Measurements from ENCODE around the gene SLX4IP. TPM values are rescaled to one million over a fixed set of nuclear protein-coding genes. Genes with fewer than 3 reads are reported as not detected.

The SLX4IP gene
- total RNA-seq, 1 donor from 2014 or later, result 5.3 TPM

DNA sequence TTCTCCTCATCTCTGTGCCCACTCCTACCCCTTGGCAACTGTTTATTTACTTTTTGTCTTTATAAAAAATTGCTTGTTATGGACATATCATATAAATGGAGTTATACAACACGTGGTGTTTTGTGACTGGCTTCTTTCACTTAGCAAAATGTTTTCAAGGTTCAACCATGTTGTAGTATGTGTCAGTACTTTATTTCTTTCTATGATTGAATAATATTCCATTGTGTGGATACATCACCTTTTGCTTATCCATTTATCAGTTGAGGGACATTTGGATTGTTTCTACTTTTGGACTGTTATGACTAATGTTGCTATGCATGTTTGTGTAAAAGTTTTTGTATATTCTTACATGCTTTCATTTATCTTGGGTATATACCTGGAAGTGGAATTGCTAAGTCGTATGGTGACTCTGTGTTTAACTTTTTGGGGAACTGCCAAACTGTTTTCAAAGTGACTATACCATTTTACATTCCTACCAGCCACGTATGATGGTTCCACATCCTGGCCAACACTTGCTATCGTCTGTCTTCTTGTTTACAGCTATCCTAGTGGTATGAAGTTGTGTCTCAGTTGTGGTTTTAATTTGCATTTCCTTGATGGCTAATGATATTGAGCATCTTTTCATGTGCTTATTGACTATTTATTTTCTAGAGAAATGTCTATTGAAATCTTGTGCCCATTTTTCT, 84.4 kb downstream of the SLX4IP start:
- FAIRE-seq, result no peak
- peak; percentile 83 for DNase-seq (ENCODE audit: low read depth)
- Mint-ChIP-seq H3K36me3 (ENCODE audit: low read depth, unreplicated experiment) (no peaks in the 10 kb centered on the region), H3K4me3 (ENCODE audit: unreplicated experiment) (no peak overlapping the region), H3K27ac (ENCODE audit: unreplicated experiment) (peak overlapping the region; percentile 63), H3K27me3 (ENCODE audit: low read depth, unreplicated experiment) (no peaks in the 10 kb centered on the region), H3K4me1 (ENCODE audit: low read depth, unreplicated experiment) (peaks cover 24% of the 10 kb centered on the region), H3K9me3 (ENCODE audit: unreplicated experiment) (no peaks in the 10 kb centered on the region)
- Histone ChIP-seq H3K4me1 (ENCODE audit: insufficient read depth, low read length) (peaks cover 37% of the 10 kb centered on the region), H3K4me3 (ENCODE audit: insufficient read depth, low read depth, low read length) (no peak overlapping the region), H3K9me3 (ENCODE audit: insufficient read depth, low read depth, low read length) (no peaks in the 10 kb centered on the region), H3K4me2 (ENCODE audit: low read length) (peak overlapping the region; percentile 0), H4K20me1 (ENCODE audit: insufficient read depth, low read length) (no peaks in the 10 kb centered on the region), H3K79me2 (ENCODE audit: insufficient read depth, low read length) (no peaks in the 10 kb centered on the region), H3K36me3 (ENCODE audit: insufficient read depth, low read length) (no peaks in the 10 kb centered on the region), H3K27me3 (ENCODE audit: insufficient read depth, low read length) (no peaks in the 10 kb centered on the region), H3K9ac (ENCODE audit: low read length) (no peak overlapping the region), H3K27ac (ENCODE audit: low read depth, low read length) (peak overlapping the region; percentile 60), H2AFZ (ENCODE audit: low read depth, low read length) (no peak overlapping the region)
- TF ChIP-seq, protein P1, sequence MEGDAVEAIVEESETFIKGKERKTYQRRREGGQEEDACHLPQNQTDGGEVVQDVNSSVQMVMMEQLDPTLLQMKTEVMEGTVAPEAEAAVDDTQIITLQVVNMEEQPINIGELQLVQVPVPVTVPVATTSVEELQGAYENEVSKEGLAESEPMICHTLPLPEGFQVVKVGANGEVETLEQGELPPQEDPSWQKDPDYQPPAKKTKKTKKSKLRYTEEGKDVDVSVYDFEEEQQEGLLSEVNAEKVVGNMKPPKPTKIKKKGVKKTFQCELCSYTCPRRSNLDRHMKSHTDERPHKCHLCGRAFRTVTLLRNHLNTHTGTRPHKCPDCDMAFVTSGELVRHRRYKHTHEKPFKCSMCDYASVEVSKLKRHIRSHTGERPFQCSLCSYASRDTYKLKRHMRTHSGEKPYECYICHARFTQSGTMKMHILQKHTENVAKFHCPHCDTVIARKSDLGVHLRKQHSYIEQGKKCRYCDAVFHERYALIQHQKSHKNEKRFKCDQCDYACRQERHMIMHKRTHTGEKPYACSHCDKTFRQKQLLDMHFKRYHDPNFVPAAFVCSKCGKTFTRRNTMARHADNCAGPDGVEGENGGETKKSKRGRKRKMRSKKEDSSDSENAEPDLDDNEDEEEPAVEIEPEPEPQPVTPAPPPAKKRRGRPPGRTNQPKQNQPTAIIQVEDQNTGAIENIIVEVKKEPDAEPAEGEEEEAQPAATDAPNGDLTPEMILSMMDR (IDR thresholded peaks at IDR 0.05; ENCODE audit: insufficient read depth, low read depth, low read length), result no peak
- no peak for TF ChIP-seq EZH2 (IDR thresholded peaks at IDR 0.05; ENCODE audit: insufficient read depth, low read length)

DNA sequence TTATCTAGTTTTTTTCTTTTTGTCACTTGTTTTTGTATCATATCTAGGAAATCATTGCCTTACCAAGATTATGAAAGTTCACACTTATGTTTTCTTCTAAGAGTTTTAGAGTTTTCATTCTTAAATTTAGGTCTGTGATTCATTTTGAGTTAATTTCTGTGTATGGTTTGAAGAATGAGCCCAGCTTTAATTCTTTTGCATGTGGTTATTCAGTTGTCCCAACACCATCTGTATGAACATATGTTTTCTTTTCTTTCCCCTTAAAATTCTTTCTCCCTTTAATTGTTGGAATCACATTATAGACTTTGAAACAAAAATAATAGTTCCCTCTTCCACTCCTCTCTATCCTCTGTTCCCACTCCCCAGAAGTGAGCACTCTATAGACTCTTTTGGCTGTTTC, 85.4 kb downstream of the SLX4IP start:
- H3K9me3 ChIP-seq (ENCODE audit: insufficient read depth, low read depth, low read length), result no peaks in the 10 kb centered on the region
- H3K9me3 Mint-ChIP-seq (ENCODE audit: unreplicated experiment), result no peaks in the 10 kb centered on the region
- H3K27me3 Mint-ChIP-seq (ENCODE audit: low read depth, unreplicated experiment), result no peaks in the 10 kb centered on the region
- peaks cover 43% of the 10 kb centered on the region for H3K4me1 ChIP-seq (ENCODE audit: insufficient read depth, low read length)
- no peaks in the 10 kb centered on the region for H3K79me2 ChIP-seq (ENCODE audit: insufficient read depth, low read length)
- FAIRE-seq (no peak), DNase-seq (ENCODE audit: low read depth) (peak; percentile 25)
- no peaks in the 10 kb centered on the region for H3K36me3 ChIP-seq (ENCODE audit: insufficient read depth, low read length)
- H3K4me2 ChIP-seq (ENCODE audit: low read length), result peak overlapping the region; percentile 52
- H3K9ac ChIP-seq (ENCODE audit: low read length), result peak overlapping the region; percentile 1
- TF ChIP-seq, protein P1 (IDR thresholded peaks at IDR 0.05; ENCODE audit: insufficient read depth, low read depth, low read length), result no peak
- no peak for TF ChIP-seq EZH2 (IDR thresholded peaks at IDR 0.05; ENCODE audit: insufficient read depth, low read length)
- H3K4me3 ChIP-seq (ENCODE audit: insufficient read depth, low read depth, low read length), result no peak overlapping the region
- peak overlapping the region; percentile 60 for H3K27ac ChIP-seq (ENCODE audit: low read depth, low read length)
- H3K27me3 ChIP-seq (ENCODE audit: insufficient read depth, low read length), result no peaks in the 10 kb centered on the region
- H3K4me1 Mint-ChIP-seq (ENCODE audit: low read depth, unreplicated experiment), result peaks cover 27% of the 10 kb centered on the region
- peak overlapping the region; percentile 50 for H3K27ac Mint-ChIP-seq (ENCODE audit: unreplicated experiment)
- H2AFZ ChIP-seq (ENCODE audit: low read depth, low read length), result no peak overlapping the region
- no peak overlapping the region for H3K4me3 Mint-ChIP-seq (ENCODE audit: unreplicated experiment)
- no peaks in the 10 kb centered on the region for H4K20me1 ChIP-seq (ENCODE audit: insufficient read depth, low read length)
- H3K36me3 Mint-ChIP-seq (ENCODE audit: low read depth, unreplicated experiment), result no peaks in the 10 kb centered on the region

All from astrocyte (in vitro differentiated cells and primary cell).